ENCODE measurements around the gene UBTD2.
"Not testable (repeated sequence)": the region's sequence is repeated elsewhere in the genome, so short reads cannot be mapped to it uniquely, and the experiment has no call there.

The UBTD2 gene

DNA sequence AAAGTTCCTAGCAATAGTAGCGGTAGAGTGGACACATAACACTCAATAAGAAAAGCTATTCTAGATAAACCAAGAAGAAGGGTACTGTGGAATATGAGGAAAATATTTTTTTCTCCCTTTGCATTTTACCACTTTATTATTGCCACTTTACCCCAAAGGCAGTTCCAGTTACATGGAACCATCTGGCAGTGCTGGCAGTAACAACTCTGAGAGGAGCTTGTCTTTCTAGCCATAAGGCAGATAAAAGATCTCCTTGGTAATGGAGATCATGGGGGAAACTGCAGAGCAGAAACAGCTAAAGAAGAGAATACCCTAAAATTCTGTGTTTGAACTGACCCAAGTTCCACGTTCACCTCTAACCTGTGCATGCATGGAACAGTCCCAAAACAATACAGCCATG lies 38.5 kb downstream of the UBTD2 start:
- DNase-seq, result no peak

DNA sequence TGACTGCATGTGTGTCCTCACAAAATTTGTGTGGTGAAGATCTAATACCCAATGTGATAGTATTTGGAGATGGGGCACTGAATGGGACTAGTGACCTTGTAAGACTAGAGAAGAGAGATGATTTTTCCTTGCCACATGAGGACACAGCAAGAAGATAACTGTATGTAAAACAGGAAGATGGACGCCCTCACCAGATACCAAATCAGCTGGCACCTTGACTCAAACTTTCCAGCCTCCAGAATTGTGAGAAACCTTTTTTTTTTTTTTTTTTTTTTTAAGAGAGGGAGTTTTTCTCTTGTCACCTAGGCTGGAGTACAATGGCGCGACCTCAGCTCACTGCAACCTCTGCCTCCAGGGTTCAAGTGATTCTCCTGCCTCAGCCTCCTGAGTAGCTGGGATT lies 40.3 kb downstream of the UBTD2 start:
- DNase-seq, result no peak

DNA sequence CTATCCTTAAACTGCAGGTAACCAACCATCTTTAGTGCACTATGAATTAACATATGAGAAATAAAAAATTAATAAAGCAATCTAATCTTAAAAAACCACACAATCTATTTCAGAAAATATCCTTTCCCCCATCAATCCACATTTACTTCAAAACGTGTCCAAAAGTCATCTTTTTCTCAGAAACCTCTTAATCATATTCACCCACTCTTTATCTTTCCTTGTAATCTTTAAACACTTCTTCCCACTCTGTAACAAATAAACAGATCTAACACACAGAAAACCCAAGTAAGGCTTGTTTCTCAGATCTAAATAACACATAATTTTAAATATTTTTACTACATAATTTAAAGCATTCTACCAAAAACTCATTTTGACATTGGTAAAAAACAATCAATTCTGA lies 45.2 kb downstream of the UBTD2 start:
- DNase-seq, result no peak

DNA sequence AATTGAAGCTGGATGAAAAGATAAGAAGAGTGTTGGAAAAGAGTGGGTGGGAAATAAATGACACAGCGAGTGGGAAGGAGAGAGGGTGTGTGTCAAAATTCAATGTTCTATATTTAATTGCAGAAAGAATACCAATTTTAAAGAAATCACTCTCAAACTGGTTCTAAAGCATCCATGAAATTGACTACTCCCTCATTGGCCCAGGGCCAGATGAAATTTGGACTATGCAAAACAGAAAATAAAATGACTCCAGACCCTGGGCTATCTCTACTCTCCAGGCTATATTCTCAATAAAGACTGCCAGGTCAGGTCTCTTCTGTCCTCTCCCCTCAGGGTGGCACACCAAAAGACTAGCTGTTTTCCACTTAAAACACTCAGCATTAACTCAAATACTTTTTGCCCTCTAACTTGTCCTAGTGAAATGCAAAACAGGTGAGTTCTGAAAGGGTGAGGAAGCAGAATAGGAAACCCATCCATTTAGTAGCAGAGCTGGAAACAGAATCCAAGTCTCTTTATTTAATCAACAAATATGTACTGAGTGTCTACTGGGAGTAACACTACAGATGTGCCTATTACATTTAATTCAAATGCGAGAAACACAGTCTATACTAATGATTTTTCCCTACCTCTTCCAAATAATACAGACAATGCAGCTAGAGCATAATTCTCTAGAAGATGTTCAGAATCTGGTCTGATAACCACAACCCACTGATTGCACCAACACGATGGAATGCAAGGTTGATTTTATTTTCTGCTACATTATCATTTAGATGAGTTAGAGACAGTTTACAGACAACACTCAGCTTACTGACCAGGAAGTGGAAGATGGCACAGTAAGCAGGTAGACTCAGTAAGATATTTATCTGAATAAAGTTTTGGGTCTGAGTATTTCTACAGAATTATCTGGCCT lies 47.5 kb downstream of the UBTD2 start:
- peak; percentile 39 for DNase-seq

DNA sequence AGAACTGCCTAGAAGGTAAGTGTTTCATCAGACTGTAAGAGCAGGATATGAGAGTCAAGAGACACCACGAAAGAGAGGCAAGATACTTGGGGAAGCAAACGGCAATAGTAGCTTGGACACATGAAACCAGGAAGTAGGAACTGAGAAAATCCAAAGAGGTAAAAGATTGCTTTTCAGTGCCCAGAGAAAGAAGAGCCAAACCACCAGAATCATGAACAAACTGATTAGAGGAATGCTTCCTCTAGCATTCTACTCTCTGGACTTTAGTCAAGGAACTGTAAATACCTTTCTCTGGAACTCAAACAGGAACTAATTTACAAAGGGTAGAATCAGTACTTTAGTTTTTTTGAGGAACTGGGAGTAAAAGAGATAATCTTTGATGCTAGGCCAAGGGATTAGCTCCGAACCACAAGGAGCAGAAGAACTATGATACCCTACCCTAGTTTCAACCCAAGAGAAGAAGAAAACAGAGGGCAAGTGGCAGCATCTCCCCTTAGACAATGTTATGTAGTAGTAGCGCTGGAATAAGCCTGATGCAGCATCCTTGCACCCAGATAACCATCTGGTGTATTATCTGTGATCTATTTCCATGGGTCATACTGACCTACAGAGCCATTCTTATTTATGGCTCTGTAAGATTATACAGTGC lies 48.3 kb downstream of the UBTD2 start:
- DNase-seq, result no peak

DNA sequence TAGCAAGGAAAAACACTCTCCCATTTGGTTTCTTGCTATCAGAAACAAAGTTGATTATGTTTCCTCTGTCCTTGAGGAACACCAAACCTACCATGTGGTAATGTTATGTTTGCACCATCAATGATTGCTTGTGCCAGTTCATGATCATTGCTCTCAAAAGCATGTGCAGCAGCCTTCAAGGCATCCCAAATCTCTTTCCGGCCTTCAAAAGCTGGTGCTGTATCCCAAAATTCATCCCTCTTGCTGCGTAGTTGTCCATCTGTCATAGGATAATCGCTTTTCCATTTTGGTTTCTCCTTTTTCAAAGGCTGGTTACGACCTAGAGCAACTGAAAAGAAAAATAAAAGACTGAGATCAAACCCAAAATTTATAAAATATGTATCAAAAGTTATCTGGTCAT lies 49.5 kb downstream of the UBTD2 start:
- no peak for DNase-seq

DNA sequence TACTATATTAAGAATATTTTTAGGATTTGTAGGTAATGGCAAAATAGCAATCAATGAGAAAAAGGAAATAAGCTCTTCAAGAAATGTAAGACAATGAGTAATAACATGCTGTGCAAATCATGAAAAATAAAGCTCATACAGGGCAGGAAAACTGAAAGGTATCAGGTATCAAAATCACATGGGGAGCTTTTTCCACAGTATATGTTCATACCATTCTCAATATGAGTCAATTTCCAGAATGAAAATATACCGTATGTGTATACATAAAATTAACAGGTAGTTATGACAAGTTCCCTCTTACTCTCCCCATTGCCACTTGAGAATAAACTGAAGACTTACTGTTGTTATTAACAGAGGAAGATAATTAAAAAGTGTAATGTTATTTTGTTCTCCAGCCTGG lies 53.7 kb downstream of the UBTD2 start:
- no peak for DNase-seq

DNA sequence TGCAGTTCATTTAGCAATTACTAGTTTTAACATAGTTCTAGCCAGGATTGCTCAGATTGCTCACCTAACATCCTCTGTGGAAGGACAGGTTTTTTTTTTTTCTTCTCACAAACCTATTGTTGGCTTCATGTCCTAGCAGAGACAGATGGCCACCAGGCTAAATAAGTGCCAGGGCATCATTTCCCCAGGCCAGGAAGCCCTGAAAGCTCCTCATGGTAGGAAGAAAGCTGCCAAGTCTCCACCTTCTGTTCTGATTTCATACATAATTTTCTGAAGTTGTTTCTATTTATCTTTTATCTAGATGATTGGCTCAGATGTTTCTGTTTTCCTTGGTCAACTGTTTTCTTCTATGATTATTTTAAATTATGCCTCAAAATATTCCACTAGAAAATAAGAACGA lies 58.6 kb downstream of the UBTD2 start:
- no peak for DNase-seq

- no peak for DNase-seq
Measured at GRCh38 chr5:172223901-172224873, 59.4 kb downstream of the UBTD2 start.

DNA sequence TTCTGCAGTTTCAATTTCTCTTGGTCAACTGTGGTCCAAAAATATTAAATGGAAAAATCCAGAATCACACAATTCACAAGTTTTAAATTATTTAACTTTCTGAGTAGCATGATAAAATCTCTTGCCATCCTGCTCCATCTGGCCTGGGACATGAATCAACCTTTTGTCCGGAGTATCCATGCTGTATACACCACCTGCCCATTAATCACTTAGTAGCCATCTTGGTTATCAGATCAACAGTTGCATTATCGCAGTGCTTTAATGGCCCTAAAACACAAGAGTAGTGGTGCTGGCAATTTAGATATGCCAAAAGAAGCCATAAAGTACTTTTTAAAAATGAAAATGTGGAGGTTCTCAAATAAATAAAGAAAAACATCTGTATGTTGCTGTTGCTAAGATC lies 64.3 kb downstream of the UBTD2 start:
- no peak for DNase-seq

- DNase-seq, result no peak
Measured at GRCh38 chr5:172216345-172216744, 67.2 kb downstream of the UBTD2 start.

DNA sequence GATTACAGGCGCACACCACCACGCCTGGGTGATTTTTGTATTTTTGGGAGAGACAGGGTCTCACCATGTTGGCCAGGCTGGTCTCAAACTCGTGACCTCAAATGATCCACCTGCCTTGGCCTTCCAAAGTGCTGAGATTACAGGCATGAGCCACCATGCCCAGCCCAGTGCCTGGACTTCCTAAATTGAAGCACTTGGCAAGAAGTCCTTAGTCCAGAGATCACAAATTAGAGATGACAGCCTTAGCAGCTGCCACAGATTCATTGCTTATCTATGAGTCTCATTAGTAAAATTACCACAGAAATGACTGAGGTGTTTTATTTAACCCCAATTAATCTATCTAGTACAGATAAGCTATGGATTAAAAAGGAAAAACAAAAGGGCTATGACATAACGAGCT lies 70.4 kb downstream of the UBTD2 start:
- DNase-seq, result no peak

GRCh38 chr5:172211676-172212075 lies 71.9 kb downstream of the UBTD2 start:
- DNase-seq, result no peak

DNA sequence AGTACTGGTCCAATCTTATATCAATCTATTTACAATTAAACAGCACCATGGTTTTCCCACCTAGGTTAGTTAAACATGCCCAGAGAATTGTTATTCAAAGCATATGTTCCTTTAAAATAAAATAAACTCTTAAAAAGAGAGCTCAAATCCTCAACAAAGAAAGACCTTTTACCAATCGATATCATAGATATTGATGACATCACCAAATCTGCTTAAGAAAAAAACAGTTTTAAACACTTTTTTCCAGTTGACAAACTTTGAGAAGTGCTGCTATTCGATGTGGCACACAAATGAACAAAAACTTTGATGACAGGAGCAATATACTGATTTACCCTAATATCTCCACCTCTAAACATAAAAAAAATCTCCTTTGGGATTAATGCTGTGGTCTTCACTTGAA lies 73.8 kb downstream of the UBTD2 start:
- DNase-seq, result no peak

GRCh38 chr5:172207511-172207910 lies 76.1 kb downstream of the UBTD2 start:
- no peak for DNase-seq

DNA sequence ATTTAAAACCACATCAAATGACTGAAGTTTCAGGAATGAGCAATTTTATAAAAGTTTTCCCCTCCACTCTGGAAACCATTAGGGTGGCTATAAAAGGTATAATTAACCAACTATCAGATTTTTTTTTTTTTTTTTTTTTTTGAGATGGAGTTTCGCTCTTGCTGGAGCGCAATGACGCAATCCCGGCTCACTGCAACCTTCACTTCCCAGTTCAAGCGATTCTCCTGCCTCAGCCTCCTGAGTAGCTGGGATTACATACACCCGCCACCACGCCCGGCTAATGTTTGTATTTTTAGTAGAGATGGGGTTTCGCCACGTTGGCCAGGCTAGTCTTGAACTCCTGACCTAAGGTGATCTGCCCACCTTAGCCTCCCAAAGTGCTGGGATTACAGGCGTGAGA lies 77.6 kb downstream of the UBTD2 start:
- DNase-seq, result not testable (repeated sequence)

DNA sequence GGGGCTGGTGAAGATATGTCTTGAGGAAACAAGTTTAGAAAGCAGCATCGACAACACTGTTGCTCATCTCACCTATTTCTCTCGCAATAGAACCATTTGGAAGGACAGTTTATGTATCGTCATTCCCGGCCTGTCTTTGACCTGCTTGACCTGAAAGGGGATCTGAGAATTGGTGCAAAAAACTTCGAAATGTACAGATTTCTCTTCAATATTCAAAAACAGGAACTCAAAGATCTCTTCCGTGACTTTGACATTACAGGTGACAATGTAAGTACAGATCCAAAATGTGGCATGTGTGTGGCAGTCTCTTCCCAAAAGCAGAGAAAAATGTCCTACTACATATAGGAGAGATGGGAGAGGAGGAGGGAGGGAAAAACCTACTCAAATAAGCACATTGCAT lies 83.1 kb downstream of the UBTD2 start:
- DNase-seq, result no peak

DNA sequence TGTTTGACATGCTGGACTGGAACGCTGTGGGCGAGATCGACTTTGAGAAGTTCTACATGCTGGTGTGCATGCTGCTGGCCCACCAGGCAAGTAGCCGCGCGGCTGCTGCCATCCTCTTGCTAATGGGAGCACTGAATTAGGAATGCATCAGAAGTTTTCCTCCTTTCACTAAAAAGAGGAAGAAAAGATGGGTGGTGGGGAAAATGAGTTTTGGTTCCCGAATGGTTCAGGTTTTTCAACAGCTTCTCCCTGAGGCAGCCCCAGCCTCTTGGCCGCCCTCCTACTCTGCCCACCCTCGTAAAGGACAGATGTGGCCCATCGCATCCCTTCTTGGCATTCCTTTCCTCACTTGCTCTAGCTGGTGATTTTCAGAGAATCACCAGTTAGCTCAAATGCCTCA lies 84.1 kb downstream of the UBTD2 start:
- no peak for DNase-seq

DNA sequence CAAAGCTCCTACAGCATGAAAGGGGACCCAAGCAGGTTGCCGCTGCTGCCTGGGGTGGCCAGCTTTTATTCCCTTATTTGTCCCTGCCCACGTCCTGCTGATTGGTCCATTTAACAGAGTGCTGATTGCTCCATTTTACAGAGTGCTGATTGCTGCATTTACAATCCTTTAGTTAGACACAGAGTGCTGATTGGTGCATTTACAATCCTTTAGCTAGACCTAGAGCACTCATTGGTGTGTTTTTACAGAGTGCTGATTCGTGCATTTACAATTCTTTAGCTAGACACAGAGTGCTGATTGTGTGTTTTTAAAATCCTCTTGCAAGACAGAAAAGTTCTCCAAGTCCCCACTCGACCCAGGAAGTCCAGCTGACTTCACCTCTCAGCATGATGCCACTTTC lies 85.8 kb downstream of the UBTD2 start:
- DNase-seq, result not testable (repeated sequence)

- DNase-seq, result no peak
Measured at GRCh38 chr5:172194985-172195774, 88.4 kb downstream of the UBTD2 start.

DNA sequence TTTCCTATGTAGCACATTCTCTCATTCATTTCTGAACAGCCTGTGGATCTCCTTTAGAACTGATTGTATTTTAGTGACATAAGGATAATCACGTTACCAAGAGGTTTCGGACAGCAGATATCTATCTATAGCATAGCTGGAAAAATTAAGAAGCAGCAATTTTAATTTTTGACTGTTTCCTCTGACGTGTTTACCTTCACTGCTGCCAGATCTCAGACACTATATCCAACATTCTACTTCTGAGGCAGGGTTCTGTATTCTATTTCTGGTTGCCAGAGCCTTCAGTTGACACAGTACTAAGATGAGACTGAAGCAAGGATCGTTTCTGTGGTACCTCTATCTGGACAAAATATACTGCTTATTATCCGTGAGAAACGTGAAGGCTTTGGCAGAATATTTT lies 89.7 kb downstream of the UBTD2 start, which contains the start of gene EFCAB9:
Gene EFCAB9, plus strand, starts transcription at position 301 of the 400 bp plus-strand sequence. Its CDS starts 1 bp downstream, at position 302.
- no peak for DNase-seq

DNA sequence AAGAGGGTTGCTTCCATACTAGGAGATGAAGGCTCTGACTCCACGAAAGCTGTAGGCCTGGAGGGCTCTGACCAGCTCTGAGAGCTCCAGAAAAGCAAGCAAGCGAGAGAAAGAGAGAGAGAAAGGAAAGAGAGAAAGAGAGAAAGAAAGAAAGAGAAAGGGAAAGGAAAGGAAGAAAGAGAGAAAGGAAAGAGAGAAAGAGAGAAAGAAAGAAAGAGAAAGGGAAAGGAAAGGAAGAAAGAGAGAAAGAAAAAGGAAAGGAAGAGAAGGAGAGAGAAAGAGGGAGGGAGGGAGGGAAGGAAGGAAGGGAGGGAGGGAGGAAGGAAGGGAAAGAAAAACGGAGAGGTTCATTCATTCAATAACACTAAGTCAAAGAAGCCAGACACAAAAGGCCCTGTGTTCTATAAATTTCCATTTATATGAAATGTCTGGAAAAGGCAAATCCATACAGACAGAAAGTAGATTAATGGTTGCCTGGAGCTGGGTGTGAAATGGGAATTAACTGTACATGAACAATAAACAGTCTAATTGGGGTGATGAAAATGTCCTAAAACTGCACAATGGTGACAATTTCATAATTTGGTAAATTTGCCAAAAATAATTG lies 93.8 kb downstream of the UBTD2 start:
- DNase-seq, result no peak

All from EL (cell line).